ENCODE results near the gene SLC5A6. TPM values are rescaled to one million over a fixed set of nuclear protein-coding genes. Genes with fewer than 3 reads are reported as not detected.

SLC5A6 gene
- total RNA-seq, 1 experiment from 2014 or later: 49.0 TPM

DNA sequence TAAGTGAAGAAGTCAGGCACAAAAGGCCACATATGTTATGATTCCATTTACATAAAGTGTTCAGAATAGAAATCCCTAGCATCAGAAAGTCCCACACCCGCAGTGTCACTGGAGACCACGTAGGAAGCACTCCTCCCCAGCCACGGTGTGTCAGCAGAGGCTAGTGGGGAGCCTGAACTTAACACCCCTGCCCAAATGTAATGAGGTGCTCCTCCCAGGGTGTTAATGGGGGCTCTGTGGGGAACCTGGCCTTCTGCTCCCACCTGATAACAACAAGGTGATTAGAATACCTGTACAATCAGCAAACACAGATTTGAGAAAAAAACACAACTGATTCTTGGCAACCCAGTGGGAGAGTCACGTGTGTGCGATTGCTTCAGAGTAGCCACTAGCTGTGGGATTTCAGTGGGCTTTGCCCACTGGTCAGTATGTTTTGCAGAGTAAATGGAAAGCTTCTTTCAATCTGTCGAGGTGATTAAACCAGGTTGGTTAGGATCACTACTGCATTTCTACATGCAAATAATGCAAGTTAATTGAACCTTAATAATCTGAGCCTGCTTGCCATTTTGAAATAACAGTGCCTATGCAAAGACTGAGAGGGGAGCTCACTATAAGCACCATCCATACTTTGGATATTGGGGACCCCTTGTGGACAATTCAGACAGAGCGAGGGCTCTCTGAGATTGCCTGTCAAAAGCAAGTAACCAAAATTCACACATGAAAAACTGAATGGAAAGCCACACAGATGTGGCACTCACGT, 20.8 kb downstream of the SLC5A6 start:
- Histone ChIP-seq H3K9me3 (ENCODE audit: insufficient read depth, low read depth) (no peaks in the 10 kb centered on the region), H3F3A (ENCODE audit: insufficient read depth, low read depth) (no peaks in the 10 kb centered on the region), H3K4me3 (no peak overlapping the region), H3K79me2 (ENCODE audit: low read depth) (no peaks in the 10 kb centered on the region), H3K27me3 (ENCODE audit: insufficient read depth, low read depth) (no peaks in the 10 kb centered on the region), H3K4me2 (no peak overlapping the region), H4K20me1 (ENCODE audit: insufficient read depth) (no peaks in the 10 kb centered on the region), H3K36me3 (ENCODE audit: low read depth) (no peaks in the 10 kb centered on the region), H3K4me1 (replicated peaks; ENCODE audit: insufficient read depth) (no peaks in the 10 kb centered on the region), H3K9me2 (ENCODE audit: insufficient read depth) (no peaks in the 10 kb centered on the region), H3K27ac (no peak overlapping the region), H2AFZ (no peak overlapping the region)
- ChIA-PET POLR2A (ENCODE audit: unreplicated experiment) (no interaction called here), CTCF (interaction anchor here (0.7 to 1.2 kb wide), 3 partner anchors 58 to 345 kb away, joined by 3 to 6 read pairs (median 3); no protein-coding TSS in a partner anchor)
- no TSS peak for BruUV-seq (replicated peaks)
- TF ChIP-seq, protein P1, sequence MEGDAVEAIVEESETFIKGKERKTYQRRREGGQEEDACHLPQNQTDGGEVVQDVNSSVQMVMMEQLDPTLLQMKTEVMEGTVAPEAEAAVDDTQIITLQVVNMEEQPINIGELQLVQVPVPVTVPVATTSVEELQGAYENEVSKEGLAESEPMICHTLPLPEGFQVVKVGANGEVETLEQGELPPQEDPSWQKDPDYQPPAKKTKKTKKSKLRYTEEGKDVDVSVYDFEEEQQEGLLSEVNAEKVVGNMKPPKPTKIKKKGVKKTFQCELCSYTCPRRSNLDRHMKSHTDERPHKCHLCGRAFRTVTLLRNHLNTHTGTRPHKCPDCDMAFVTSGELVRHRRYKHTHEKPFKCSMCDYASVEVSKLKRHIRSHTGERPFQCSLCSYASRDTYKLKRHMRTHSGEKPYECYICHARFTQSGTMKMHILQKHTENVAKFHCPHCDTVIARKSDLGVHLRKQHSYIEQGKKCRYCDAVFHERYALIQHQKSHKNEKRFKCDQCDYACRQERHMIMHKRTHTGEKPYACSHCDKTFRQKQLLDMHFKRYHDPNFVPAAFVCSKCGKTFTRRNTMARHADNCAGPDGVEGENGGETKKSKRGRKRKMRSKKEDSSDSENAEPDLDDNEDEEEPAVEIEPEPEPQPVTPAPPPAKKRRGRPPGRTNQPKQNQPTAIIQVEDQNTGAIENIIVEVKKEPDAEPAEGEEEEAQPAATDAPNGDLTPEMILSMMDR (conservative IDR thresholded peaks at IDR 0.05): peak; percentile 84
- no peak for TF ChIP-seq EZH2 (IDR thresholded peaks at IDR 0.05; ENCODE audit: low read depth)
- intact Hi-C loops (cut with micrococcal nuclease; ENCODE audit: unreplicated experiment): loop anchor here (1.0 kb wide), 2 partner anchors 20 to 93 kb away; no protein-coding TSS in a partner anchor
- DNase-seq: peak; percentile 47 to 60

DNA sequence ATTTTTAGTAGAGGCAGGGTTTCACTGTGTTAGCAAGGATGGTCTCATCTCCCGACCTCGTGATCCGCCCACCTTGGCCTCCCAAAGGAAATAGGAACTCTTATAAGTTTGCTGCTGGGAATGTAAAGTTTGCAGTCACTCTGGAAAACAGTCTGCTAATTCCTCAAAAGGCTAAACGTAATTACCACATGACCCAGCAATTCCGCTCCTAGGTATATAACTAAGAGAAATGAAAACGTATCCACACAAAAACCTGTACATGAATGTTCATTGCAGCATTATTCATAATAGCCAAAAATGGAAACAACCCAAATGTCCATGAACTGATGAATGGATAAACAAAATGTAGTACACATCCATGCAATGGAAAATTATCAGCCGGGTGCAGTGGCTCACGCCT, 22.1 kb downstream of the SLC5A6 start:
- no peaks in the 10 kb centered on the region for H3K9me3 ChIP-seq (ENCODE audit: insufficient read depth, low read depth)
- no peak overlapping the region for H3K27ac ChIP-seq
- H3K36me3 ChIP-seq (ENCODE audit: low read depth): no peaks in the 10 kb centered on the region
- intact Hi-C loops (cut with micrococcal nuclease; ENCODE audit: unreplicated experiment): no loop called here
- no TSS peak for BruUV-seq (replicated peaks)
- no peaks in the 10 kb centered on the region; the same call in 1 of the 2 replicates for H3F3A ChIP-seq (ENCODE audit: insufficient read depth, low read depth)
- ChIA-PET CTCF (no interaction called here), POLR2A (ENCODE audit: unreplicated experiment) (no interaction called here)
- TF ChIP-seq, protein P1 (conservative IDR thresholded peaks at IDR 0.05): no peak
- no peak for TF ChIP-seq EZH2 (IDR thresholded peaks at IDR 0.05; ENCODE audit: low read depth)
- H3K27me3 ChIP-seq (ENCODE audit: insufficient read depth, low read depth): no peaks in the 10 kb centered on the region
- no peak for DNase-seq
- H3K4me1 ChIP-seq (replicated peaks; ENCODE audit: insufficient read depth): peaks cover 9% of the 10 kb centered on the region; the same call in 1 of the 2 replicates
- no peak overlapping the region for H2AFZ ChIP-seq
- no peaks in the 10 kb centered on the region for H3K9me2 ChIP-seq (ENCODE audit: insufficient read depth)
- no peak overlapping the region for H3K4me2 ChIP-seq
- no peak overlapping the region for H3K4me3 ChIP-seq
- no peaks in the 10 kb centered on the region for H4K20me1 ChIP-seq (ENCODE audit: insufficient read depth)
- no peaks in the 10 kb centered on the region for H3K79me2 ChIP-seq (ENCODE audit: low read depth)

DNA sequence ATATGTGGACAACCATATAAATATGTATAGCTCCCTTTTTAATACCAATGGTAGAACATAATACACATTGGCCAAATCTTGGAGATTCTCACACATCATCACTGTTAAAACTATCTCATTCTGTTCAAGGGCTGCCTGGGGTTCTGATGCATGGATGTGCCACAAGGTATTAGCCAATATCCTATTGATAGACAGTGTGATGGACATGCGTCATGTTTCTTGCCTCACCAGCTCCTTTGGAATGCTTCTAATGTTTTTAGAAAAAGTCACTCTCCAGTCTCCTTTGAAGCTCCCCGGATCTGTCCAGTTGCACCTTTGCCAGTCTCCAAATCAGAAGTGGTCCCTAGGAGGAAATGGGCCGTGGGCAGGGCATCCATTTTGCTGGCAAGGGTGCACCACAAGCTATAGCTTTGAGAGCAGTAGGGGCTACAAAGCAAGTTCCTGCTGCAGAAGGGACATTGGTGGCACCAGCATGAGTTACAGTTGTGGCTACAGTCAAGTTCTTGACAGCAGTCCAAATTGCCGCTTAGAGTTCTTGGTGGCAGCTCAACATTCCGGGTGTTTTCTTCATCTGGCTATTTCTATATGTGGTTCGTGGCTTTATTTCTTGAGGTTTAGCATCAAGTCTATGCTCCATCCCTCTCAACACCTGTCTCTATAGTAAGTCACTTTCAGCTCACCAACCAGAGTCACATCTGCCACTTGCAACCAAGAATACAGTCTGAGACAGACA, 25.3 kb downstream of the SLC5A6 start:
- Histone ChIP-seq H2AFZ (no peak overlapping the region), H4K20me1 (ENCODE audit: insufficient read depth) (no peaks in the 10 kb centered on the region), H3K27ac (no peak overlapping the region), H3K36me3 (ENCODE audit: low read depth) (no peaks in the 10 kb centered on the region), H3F3A (ENCODE audit: insufficient read depth, low read depth) (no peaks in the 10 kb centered on the region; the same call in 1 of the 2 replicates), H3K4me1 (replicated peaks; ENCODE audit: insufficient read depth) (peaks cover 9% of the 10 kb centered on the region; the same call in 1 of the 2 replicates), H3K4me3 (no peak overlapping the region), H3K9me2 (ENCODE audit: insufficient read depth) (no peaks in the 10 kb centered on the region), H3K9me3 (ENCODE audit: insufficient read depth, low read depth) (no peaks in the 10 kb centered on the region), H3K27me3 (ENCODE audit: insufficient read depth, low read depth) (no peaks in the 10 kb centered on the region), H3K79me2 (ENCODE audit: low read depth) (no peaks in the 10 kb centered on the region), H3K4me2 (no peak overlapping the region)
- CTCF ChIA-PET: no interaction called here
- TF ChIP-seq EZH2 (IDR thresholded peaks at IDR 0.05; ENCODE audit: low read depth): no peak
- TF ChIP-seq, protein P1 (conservative IDR thresholded peaks at IDR 0.05): no peak
- intact Hi-C loops (cut with micrococcal nuclease; ENCODE audit: unreplicated experiment): no loop called here
- POLR2A ChIA-PET (ENCODE audit: unreplicated experiment): interaction anchor here (0.6 kb wide), 1 partner anchor 15 kb away, joined by 3 read pairs; no protein-coding TSS in a partner anchor
- DNase-seq: no peak
- BruUV-seq (replicated peaks): no TSS peak
